ENCODE results near the gene FNIP2.

FNIP2 gene

DNA sequence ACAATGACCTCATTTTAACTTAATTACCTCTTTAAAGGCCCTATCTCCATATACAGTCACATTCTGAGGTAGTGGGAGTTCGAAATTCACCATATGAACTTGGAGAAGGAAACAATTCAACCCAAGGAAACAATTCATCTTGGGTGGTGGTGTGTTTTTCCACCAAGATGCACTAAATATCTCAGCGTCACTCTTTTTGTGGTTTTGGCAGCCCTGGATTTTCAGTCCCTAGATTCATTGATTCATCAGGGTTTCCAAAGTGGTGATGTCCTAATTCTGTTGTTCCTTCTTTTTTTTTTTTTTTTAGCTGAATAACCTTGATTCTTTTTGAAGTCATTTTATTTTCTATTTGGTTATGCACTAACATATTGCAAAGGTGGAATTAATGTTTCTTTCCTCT, 171.4 kb downstream of the FNIP2 start:
- POLR2A ChIA-PET = no interaction called here
- H3K9me3 ChIP-seq (ENCODE audit: control insufficient read depth, insufficient read depth, low read depth, low read length) = no peaks in the 10 kb centered on the region
- CTCF ChIA-PET = no interaction called here

DNA sequence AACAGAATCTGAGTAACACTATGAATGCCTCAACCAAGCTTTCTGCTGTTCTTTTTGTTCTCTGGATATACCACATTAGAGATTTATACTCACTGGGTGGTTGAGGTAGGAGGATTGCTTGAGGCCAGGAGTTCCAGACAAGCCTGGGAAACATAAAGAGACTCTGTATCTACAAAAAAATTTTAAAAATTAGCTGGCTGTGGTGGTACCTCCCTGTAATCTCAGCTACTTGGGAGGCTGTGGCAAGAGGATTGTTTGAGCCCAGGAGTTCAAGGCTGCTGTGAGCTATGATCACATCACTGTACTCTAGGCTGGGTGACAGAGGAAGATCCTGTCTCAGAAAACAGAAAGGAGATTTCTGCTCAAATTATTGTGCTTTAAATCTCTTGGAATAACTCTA, 172.5 kb downstream of the FNIP2 start:
- no peak overlapping the region for H3K4me3 ChIP-seq (ENCODE audit: low read depth, low read length)
- H3K27ac ChIP-seq (ENCODE audit: extremely low read depth, low read depth, low read length) = no peak overlapping the region
- no peaks in the 10 kb centered on the region for H3K9me3 ChIP-seq (ENCODE audit: control insufficient read depth, insufficient read depth, low read depth, low read length)
- TF ChIP-seq ZNF391 (tag by site-specific recombination; IDR thresholded peaks at IDR 0.05; ENCODE audit: borderline replicate concordance, low read depth) = no peak
- no peak for TF ChIP-seq TCF7L2 (IDR thresholded peaks at IDR 0.05; ENCODE audit: borderline replicate concordance, low read depth, low read length)
- TF ChIP-seq ZFP37 (tag by site-specific recombination; IDR thresholded peaks at IDR 0.05) = no peak
- H3K36me3 ChIP-seq (ENCODE audit: control insufficient read depth in 2 of 2, insufficient read depth in 1 of 2, low read length in 2 of 2) = no peaks in the 10 kb centered on the region
- ChIA-PET CTCF (interaction anchor here (0.9 kb wide), 1 partner anchor 9 kb away, joined by 3 read pairs; no protein-coding TSS in a partner anchor), POLR2A (no interaction called here)
- no peaks in the 10 kb centered on the region for H3K4me1 ChIP-seq (ENCODE audit: control insufficient read depth, insufficient read depth, low read length)

More for the DNA sequence above, 171.4 kb downstream of the FNIP2 start:
- no peak overlapping the region for H3K4me3 ChIP-seq (ENCODE audit: low read depth, low read length)
- no peak for TF ChIP-seq ZNF585B (tag by site-specific recombination; IDR thresholded peaks at IDR 0.05)
- TF ChIP-seq ZNF677 (tag by site-specific recombination; IDR thresholded peaks at IDR 0.05) = no peak
- TF ChIP-seq ZNF311 (tag by site-specific recombination; IDR thresholded peaks at IDR 0.05; ENCODE audit: borderline replicate concordance) = no peak
- no peak overlapping the region for H3K27ac ChIP-seq (ENCODE audit: extremely low read depth, low read depth, low read length)
- H3K36me3 ChIP-seq (ENCODE audit: control insufficient read depth in 2 of 2, insufficient read depth in 1 of 2, low read length in 2 of 2) = no peaks in the 10 kb centered on the region
- no peaks in the 10 kb centered on the region for H3K4me1 ChIP-seq (ENCODE audit: control insufficient read depth, insufficient read depth, low read length)

DNA sequence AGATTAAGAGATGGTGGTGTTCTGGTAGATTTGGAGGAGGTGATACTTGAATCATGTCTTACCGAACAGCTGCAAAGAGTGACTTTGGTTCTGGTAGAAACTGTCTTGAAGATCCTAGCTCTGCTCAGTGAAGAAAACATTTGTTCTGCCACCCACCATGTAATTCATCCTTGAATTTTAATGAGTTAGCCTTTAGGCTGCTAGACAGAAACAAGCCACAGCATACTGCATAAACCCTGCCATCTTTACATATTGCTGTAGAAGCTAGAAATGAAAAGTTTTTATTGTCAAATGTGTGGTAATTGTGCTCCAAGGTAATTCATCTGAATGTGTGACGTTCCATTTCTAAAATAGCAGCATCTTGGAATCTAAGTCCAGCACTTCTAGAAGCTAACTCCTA, 173.1 kb downstream of the FNIP2 start:
- no peaks in the 10 kb centered on the region for H3K9me3 ChIP-seq (ENCODE audit: control insufficient read depth, insufficient read depth, low read depth, low read length)
- no peak for TF ChIP-seq ZEB2 (tag by site-specific recombination; IDR thresholded peaks at IDR 0.05)
- TF ChIP-seq, protein P1, sequence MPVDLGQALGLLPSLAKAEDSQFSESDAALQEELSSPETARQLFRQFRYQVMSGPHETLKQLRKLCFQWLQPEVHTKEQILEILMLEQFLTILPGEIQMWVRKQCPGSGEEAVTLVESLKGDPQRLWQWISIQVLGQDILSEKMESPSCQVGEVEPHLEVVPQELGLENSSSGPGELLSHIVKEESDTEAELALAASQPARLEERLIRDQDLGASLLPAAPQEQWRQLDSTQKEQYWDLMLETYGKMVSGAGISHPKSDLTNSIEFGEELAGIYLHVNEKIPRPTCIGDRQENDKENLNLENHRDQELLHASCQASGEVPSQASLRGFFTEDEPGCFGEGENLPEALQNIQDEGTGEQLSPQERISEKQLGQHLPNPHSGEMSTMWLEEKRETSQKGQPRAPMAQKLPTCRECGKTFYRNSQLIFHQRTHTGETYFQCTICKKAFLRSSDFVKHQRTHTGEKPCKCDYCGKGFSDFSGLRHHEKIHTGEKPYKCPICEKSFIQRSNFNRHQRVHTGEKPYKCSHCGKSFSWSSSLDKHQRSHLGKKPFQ (tag by site-specific recombination; IDR thresholded peaks at IDR 0.05) = no peak
- TF ChIP-seq ZBTB48 (tag by site-specific recombination; IDR thresholded peaks at IDR 0.05) = no peak
- no peak for TF ChIP-seq KLF10 (tag by site-specific recombination; IDR thresholded peaks at IDR 0.05)
- no peak for TF ChIP-seq SP3 (tag by site-specific recombination; IDR thresholded peaks at IDR 0.05)
- no peak for TF ChIP-seq ZNF433 (tag by site-specific recombination; IDR thresholded peaks at IDR 0.05; ENCODE audit: low read depth)
- TF ChIP-seq, protein P2, sequence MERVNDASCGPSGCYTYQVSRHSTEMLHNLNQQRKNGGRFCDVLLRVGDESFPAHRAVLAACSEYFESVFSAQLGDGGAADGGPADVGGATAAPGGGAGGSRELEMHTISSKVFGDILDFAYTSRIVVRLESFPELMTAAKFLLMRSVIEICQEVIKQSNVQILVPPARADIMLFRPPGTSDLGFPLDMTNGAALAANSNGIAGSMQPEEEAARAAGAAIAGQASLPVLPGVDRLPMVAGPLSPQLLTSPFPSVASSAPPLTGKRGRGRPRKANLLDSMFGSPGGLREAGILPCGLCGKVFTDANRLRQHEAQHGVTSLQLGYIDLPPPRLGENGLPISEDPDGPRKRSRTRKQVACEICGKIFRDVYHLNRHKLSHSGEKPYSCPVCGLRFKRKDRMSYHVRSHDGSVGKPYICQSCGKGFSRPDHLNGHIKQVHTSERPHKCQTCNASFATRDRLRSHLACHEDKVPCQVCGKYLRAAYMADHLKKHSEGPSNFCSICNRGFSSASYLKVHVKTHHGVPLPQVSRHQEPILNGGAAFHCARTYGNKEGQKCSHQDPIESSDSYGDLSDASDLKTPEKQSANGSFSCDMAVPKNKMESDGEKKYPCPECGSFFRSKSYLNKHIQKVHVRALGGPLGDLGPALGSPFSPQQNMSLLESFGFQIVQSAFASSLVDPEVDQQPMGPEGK (tag by site-specific recombination; IDR thresholded peaks at IDR 0.05) = no peak
- TF ChIP-seq, protein P3, sequence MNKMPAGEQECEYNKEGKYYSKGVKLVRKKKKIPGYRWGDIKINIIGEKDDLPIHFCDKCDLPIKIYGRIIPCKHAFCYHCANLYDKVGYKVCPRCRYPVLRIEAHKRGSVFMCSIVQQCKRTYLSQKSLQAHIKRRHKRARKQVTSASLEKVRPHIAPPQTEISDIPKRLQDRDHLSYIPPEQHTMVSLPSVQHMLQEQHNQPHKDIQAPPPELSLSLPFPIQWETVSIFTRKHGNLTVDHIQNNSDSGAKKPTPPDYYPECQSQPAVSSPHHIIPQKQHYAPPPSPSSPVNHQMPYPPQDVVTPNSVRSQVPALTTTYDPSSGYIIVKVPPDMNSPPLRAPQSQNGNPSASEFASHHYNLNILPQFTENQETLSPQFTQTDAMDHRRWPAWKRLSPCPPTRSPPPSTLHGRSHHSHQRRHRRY (tag by site-specific recombination; IDR thresholded peaks at IDR 0.05) = no peak
- TF ChIP-seq ZNF157 (tag by site-specific recombination; IDR thresholded peaks at IDR 0.05) = no peak
- no peak for TF ChIP-seq MZF1 (tag by site-specific recombination; IDR thresholded peaks at IDR 0.05; ENCODE audit: borderline replicate concordance)
- TF ChIP-seq ZNF394 (tag by site-specific recombination; IDR thresholded peaks at IDR 0.05; ENCODE audit: borderline replicate concordance) = no peak
- TF ChIP-seq ZNF155 (tag by site-specific recombination; IDR thresholded peaks at IDR 0.05) = no peak
- no peak for TF ChIP-seq ZSCAN16 (tag by site-specific recombination; IDR thresholded peaks at IDR 0.05)
- TF ChIP-seq GLIS2 (tag by site-specific recombination; IDR thresholded peaks at IDR 0.05) = no peak
- no peak for TF ChIP-seq ZNF366 (tag by site-specific recombination; conservative IDR thresholded peaks at IDR 0.05)
- TF ChIP-seq, protein P4, sequence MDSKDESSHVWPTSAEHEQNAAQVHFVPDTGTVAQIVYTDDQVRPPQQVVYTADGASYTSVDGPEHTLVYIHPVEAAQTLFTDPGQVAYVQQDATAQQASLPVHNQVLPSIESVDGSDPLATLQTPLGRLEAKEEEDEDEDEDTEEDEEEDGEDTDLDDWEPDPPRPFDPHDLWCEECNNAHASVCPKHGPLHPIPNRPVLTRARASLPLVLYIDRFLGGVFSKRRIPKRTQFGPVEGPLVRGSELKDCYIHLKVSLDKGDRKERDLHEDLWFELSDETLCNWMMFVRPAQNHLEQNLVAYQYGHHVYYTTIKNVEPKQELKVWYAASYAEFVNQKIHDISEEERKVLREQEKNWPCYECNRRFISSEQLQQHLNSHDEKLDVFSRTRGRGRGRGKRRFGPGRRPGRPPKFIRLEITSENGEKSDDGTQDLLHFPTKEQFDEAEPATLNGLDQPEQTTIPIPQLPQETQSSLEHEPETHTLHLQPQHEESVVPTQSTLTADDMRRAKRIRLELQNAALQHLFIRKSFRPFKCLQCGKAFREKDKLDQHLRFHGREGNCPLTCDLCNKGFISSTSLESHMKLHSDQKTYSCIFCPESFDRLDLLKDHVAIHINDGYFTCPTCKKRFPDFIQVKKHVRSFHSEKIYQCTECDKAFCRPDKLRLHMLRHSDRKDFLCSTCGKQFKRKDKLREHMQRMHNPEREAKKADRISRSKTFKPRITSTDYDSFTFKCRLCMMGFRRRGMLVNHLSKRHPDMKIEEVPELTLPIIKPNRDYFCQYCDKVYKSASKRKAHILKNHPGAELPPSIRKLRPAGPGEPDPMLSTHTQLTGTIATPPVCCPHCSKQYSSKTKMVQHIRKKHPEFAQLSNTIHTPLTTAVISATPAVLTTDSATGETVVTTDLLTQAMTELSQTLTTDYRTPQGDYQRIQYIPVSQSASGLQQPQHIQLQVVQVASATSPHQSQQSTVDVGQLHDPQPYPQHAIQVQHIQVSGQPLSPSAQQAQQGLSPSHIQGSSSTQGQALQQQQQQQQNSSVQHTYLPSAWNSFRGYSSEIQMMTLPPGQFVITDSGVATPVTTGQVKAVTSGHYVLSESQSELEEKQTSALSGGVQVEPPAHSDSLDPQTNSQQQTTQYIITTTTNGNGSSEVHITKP (tag by site-specific recombination; IDR thresholded peaks at IDR 0.05) = no peak
- ChIA-PET POLR2A (no interaction called here), CTCF (interaction anchor here (0.9 kb wide), 1 partner anchor 10 kb away, joined by 3 read pairs; no protein-coding TSS in a partner anchor)
- H3K36me3 ChIP-seq (ENCODE audit: control insufficient read depth in 2 of 2, insufficient read depth in 1 of 2, low read length in 2 of 2) = no peaks in the 10 kb centered on the region
- H3K27ac ChIP-seq (ENCODE audit: extremely low read depth, low read depth, low read length) = no peak overlapping the region
- no peak overlapping the region for H3K4me3 ChIP-seq (ENCODE audit: low read depth, low read length)
- no peaks in the 10 kb centered on the region for H3K4me1 ChIP-seq (ENCODE audit: control insufficient read depth, insufficient read depth, low read length)
